GM19328 (cell line): Measurements from ENCODE around the gene CCDC201.

Source experiments
- ATAC-seq: cut with Tn5 transposase; IDR thresholded peaks from one replicate; pipeline ENCODE4 v1.9.1; 2021; ENCODE audit warnings: mild to moderate bottlenecking, moderate library complexity; ENCODE audit not compliant: unreplicated experiment

The CCDC201 gene

GRCh38 chr7:45873035-45873354, at the start of gene CCDC201:
Gene CCDC201, minus strand, starts transcription at chr7:45873082. Its CDS starts 75 bp downstream, at chr7:45873007.
- no peak for ATAC-seq

GRCh38 chr7:45921699-45922519, 49.0 kb upstream of the CCDC201 start:
- ATAC-seq = no peak

- no peak for ATAC-seq
Observed at GRCh38 chr7:45921381-45921698, 48.5 kb upstream of the CCDC201 start.

GRCh38 chr7:45920502-45921380, 47.9 kb upstream of the CCDC201 start, which contains the start of gene IGFBP3:
Gene IGFBP3, minus strand, starts transcription at chr7:45921272. Its CDS starts 132 bp downstream, at chr7:45921140.
- ATAC-seq = no peak

GRCh38 chr7:45919993-45920459, 47.1 kb upstream of the CCDC201 start:
- ATAC-seq = no peak

- no peak for ATAC-seq
Observed at GRCh38 chr7:45919231-45919784, 46.4 kb upstream of the CCDC201 start.

- ATAC-seq = no peak
Observed at GRCh38 chr7:45918556-45918955, 45.7 kb upstream of the CCDC201 start.

- no peak for ATAC-seq
Observed at GRCh38 chr7:45917658-45918057, 44.8 kb upstream of the CCDC201 start.

GRCh38 chr7:45917064-45917463, 44.2 kb upstream of the CCDC201 start:
- ATAC-seq = no peak

- no peak for ATAC-seq
Observed at GRCh38 chr7:45915606-45916005, 42.7 kb upstream of the CCDC201 start.

- no peak for ATAC-seq
Observed at GRCh38 chr7:45914911-45915310, 42.0 kb upstream of the CCDC201 start.

- no peak for ATAC-seq
Observed at GRCh38 chr7:45912972-45913371, 40.1 kb upstream of the CCDC201 start.

- no peak for ATAC-seq
Observed at GRCh38 chr7:45911311-45911710, 38.4 kb upstream of the CCDC201 start.

- no peak for ATAC-seq
Observed at GRCh38 chr7:45910855-45911254, 38.0 kb upstream of the CCDC201 start.

GRCh38 chr7:45909561-45909960, 36.7 kb upstream of the CCDC201 start:
- ATAC-seq = no peak

- no peak for ATAC-seq
Observed at GRCh38 chr7:45902820-45903219, 29.9 kb upstream of the CCDC201 start.

GRCh38 chr7:45901566-45901965, 28.7 kb upstream of the CCDC201 start:
- no peak for ATAC-seq

- ATAC-seq = no peak
Observed at GRCh38 chr7:45898222-45898621, 25.3 kb upstream of the CCDC201 start.

- ATAC-seq = no peak
Observed at GRCh38 chr7:45897042-45897690, 24.3 kb upstream of the CCDC201 start.

- no peak for ATAC-seq
Observed at GRCh38 chr7:45894665-45895062, 21.8 kb upstream of the CCDC201 start.

GRCh38 chr7:45893996-45894664, 21.2 kb upstream of the CCDC201 start:
- ATAC-seq = no peak
